GM23338 (cell line): ENCODE data around the gene R3HDM1. TPM values are rescaled to one million over a fixed set of nuclear protein-coding genes. Genes with fewer than 3 reads are reported as not detected.
A peak's percentile ranks its signal among the peaks of the same experiment; 100 is the strongest.

Source experiments
- ATAC-seq: fragments of 200-7000 bp; cut with Tn5 transposase; 3 replicates; pipeline ENCODE4 v1.9.1; 2020
- DNase-seq: peaks from one replicate; pipeline ENCODE4 v3.0.0-alpha.2; 2015; ENCODE audit warnings: low spot score
- H2AFZ ChIP-seq: fragments of 200-600 bp; sonication (generic); 2 replicates; pipeline ENCODE4 v1.8.0; 2016; ENCODE audit warnings: antibody characterized with exemption, mild to moderate bottlenecking, moderate library complexity
- H3F3A ChIP-seq: fragments of 200-600 bp; sonication (generic); replicated peaks from 2 replicates; pipeline ENCODE4 v1.8.0; 2017; ENCODE audit warnings: antibody characterized with exemption, mixed run types, low read depth
- H3K27ac ChIP-seq: fragments of 200-600 bp; sonication (generic); 2 replicates; pipeline ENCODE4 v1.6.1; 2016; ENCODE audit warnings: low read depth
- H3K27me3 ChIP-seq: fragments of 200-600 bp; sonication (generic); 2 replicates; pipeline ENCODE4 v1.8.0; 2016; ENCODE audit warnings: mild to moderate bottlenecking, mixed run types, moderate library complexity; ENCODE audit not compliant: insufficient read depth
- H3K36me3 ChIP-seq: fragments of 200-600 bp; sonication (generic); 2 replicates; pipeline ENCODE4 v1.8.0; 2016; ENCODE audit warnings: mild to moderate bottlenecking; ENCODE audit not compliant: insufficient read depth
- H3K4me1 ChIP-seq: fragments of 200-600 bp; sonication (generic); 2 replicates; pipeline ENCODE4 v1.8.0; 2016; ENCODE audit warnings: mild to moderate bottlenecking, moderate library complexity; ENCODE audit not compliant: insufficient read depth
- H3K4me2 ChIP-seq: fragments of 200-600 bp; sonication (generic); 2 replicates; pipeline ENCODE4 v1.7.1; 2017; ENCODE audit warnings: mixed run types
- H3K4me3 ChIP-seq: fragments of 200-600 bp; sonication (generic); 2 replicates; pipeline ENCODE4 v1.6.1; 2016; ENCODE audit warnings: mixed run types
- H3K79me2 ChIP-seq: fragments of 200-600 bp; sonication (generic); replicated peaks from 2 replicates; pipeline ENCODE4 v1.8.0; 2017; ENCODE audit warnings: mild to moderate bottlenecking; ENCODE audit not compliant: insufficient read depth
- H3K9me2 ChIP-seq: fragments of 200-600 bp; sonication (generic); 2 replicates; pipeline ENCODE4 v1.8.0; 2017; ENCODE audit not compliant: insufficient read depth
- H4K20me1 ChIP-seq: fragments of 200-600 bp; sonication (generic); replicated peaks from 2 replicates; pipeline ENCODE4 v1.8.0; 2017; ENCODE audit warnings: mild to moderate bottlenecking; ENCODE audit not compliant: insufficient read depth
- H3K27ac Mint-ChIP-seq: 2 replicates; pipeline ENCODE4 v1.8.0; 2020; ENCODE audit warnings: inconsistent platforms, mild to moderate bottlenecking, moderate library complexity, mixed read lengths
- H3K27me3 Mint-ChIP-seq: 3 replicates; pipeline ENCODE4 v1.8.0; 2022; ENCODE audit warnings: low read depth, mild to moderate bottlenecking, moderate library complexity, mixed read lengths, inconsistent platforms; ENCODE audit not compliant: insufficient read depth, poor library complexity
- H3K36me3 Mint-ChIP-seq: 3 replicates; pipeline ENCODE4 v1.8.0; 2021; ENCODE audit warnings: low read depth, mild to moderate bottlenecking, inconsistent platforms, moderate library complexity, mixed read lengths
- H3K4me1 Mint-ChIP-seq: 3 replicates; pipeline ENCODE4 v1.8.0; 2020; ENCODE audit warnings: mild to moderate bottlenecking, inconsistent platforms, mixed read lengths
- H3K4me3 Mint-ChIP-seq: 3 replicates; pipeline ENCODE4 v1.8.0; 2021; ENCODE audit warnings: moderate library complexity, mild to moderate bottlenecking, inconsistent platforms, mixed read lengths
- H3K9me3 Mint-ChIP-seq: 3 replicates; pipeline ENCODE4 v1.8.0; 2020; ENCODE audit warnings: moderate library complexity, mild to moderate bottlenecking, inconsistent platforms, mixed read lengths
- CREB1 ChIP-seq: fragments of 250-450 bp; sonication (Bioruptor Pico); IDR thresholded peaks from 2 replicates; pipeline ENCODE4 v1.5.0; 2020; ENCODE audit warnings: low read depth, mild to moderate bottlenecking, moderate library complexity
- CTCF ChIP-seq, 2 experiments: fragments of 200-600 bp in 1 of 2; sonication (generic) in 1 of 2; conservative IDR thresholded peaks; 2 replicates each; pipeline versions ENCODE4 v1.5.1 to v1.6.1; 2016 to 2017; ENCODE audit warnings: antibody characterized with exemption in 2 of 2, low read depth in 2 of 2, mild to moderate bottlenecking in 2 of 2, moderate library complexity in 1 of 2
- ETS1 ChIP-seq: IDR thresholded peaks from 2 replicates; pipeline ENCODE4 v1.6.1; 2016; ENCODE audit warnings: antibody characterized with exemption
- EZH2 ChIP-seq: fragments of 200-600 bp; sonication (generic); IDR thresholded peaks from one replicate; pipeline ENCODE4 v1.8.0; 2017; ENCODE audit warnings: antibody characterized with exemption, mild to moderate bottlenecking, low read depth; ENCODE audit not compliant: unreplicated experiment
- EZH2phosphoT487 ChIP-seq: fragments of 200-600 bp; sonication (generic); IDR thresholded peaks from one replicate; pipeline ENCODE4 v1.8.1; 2018; ENCODE audit warnings: antibody characterized with exemption; ENCODE audit not compliant: unreplicated experiment
- REST ChIP-seq: IDR thresholded peaks from one replicate; pipeline ENCODE4 v1.6.1; 2018; ENCODE audit warnings: antibody characterized with exemption; ENCODE audit not compliant: unreplicated experiment
- STAT1 ChIP-seq: IDR thresholded peaks from one replicate; pipeline ENCODE4 v1.6.1; 2016; ENCODE audit warnings: antibody characterized with exemption; ENCODE audit not compliant: unreplicated experiment
- ZNF114 ChIP-seq: fragments of 250-450 bp; sonication (Bioruptor Pico); IDR thresholded peaks from 2 replicates; pipeline ENCODE4 v1.5.0; 2020; ENCODE audit warnings: mild to moderate bottlenecking, moderate library complexity
- ZNF331 ChIP-seq: fragments of 250-450 bp; sonication (Bioruptor Pico); IDR thresholded peaks from 2 replicates; pipeline ENCODE4 v1.5.0; 2020; ENCODE audit warnings: low read depth, mild to moderate bottlenecking, moderate library complexity
- ZNF462 ChIP-seq: fragments of 250-450 bp; sonication (Bioruptor Pico); IDR thresholded peaks from 2 replicates; pipeline ENCODE4 v1.5.0; 2020; ENCODE audit warnings: mild to moderate bottlenecking, moderate library complexity
- polyA plus RNA-seq: library from polyadenylated mRNA; unstranded; fragments of >200 nt; fragmentation: Nextera tagmentation; extraction: Ambion mirVana; gene quantifications from 2 replicates; pipeline ENCODE4 v1.2.1, GENCODE V29; 2016
- total RNA-seq: library from RNA; depleted of rRNA; stranded (reverse); fragments of >200 nt; shearing (Covaris generic); gene quantifications from 2 replicates; pipeline ENCODE4 v1.2.3, GENCODE V29; 2014

R3HDM1 gene
- total and polyA plus RNA-seq, 2 experiments from 2014 or later, result 63.1 to 88.8 TPM

- TF ChIP-seq STAT1, result no peak
- no peak for TF ChIP-seq ZNF114 (CRISPR knock-in tag)
- TF ChIP-seq ETS1, result no peak
Observed at GRCh38 chr2:135637456-135638087, 106.3 kb downstream of the R3HDM1 start (continued).

DNA sequence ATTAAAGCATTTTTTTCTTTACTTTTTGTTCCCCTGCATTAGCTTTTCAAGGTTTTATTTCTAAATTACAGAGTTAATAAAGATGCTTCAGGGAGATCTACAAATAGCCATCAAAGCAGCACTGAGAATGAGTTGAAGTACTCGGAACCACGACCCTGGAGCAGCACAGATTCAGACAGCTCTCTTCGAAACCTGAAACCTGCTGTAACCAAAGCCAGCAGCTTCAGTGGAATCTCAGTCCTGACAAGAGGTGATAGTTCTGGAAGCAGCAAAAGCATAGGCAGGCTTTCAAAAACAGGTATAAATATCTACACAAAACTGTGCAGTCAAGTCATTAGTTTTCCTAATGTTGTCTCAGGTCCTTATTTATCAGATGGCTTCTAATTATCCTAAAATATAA is 107.5 kb downstream of the R3HDM1 start:
- Histone ChIP-seq H3K9me2 (no peaks in the 10 kb centered on the region), H3K27me3 (no peaks in the 10 kb centered on the region), H3K36me3 (peaks cover 32% of the 10 kb centered on the region), H3K27ac (no peak overlapping the region), H2AFZ (no peak overlapping the region), H3K4me1 (no peaks in the 10 kb centered on the region), H3K4me3 (no peak overlapping the region), H3F3A (no peaks in the 10 kb centered on the region), H4K20me1 (peaks cover 6% of the 10 kb centered on the region; the same call in 1 of the 2 replicates), H3K4me2 (no peak overlapping the region), H3K79me2 (no peaks in the 10 kb centered on the region)
- Mint-ChIP-seq H3K4me3 (no peak overlapping the region), H3K36me3 (peaks cover 31% of the 10 kb centered on the region), H3K27ac (no peak overlapping the region), H3K27me3 (no peaks in the 10 kb centered on the region), H3K9me3 (no peaks in the 10 kb centered on the region), H3K4me1 (no peaks in the 10 kb centered on the region)
- DNase-seq (peak; percentile 12), ATAC-seq (no peak; the same call in 1 of the 3 replicates)
- no peak for TF ChIP-seq ETS1
- no peak for TF ChIP-seq ZNF114 (CRISPR knock-in tag)
- TF ChIP-seq REST, result no peak
- TF ChIP-seq CREB1, result no peak
- no peak for TF ChIP-seq ZNF331 (CRISPR knock-in tag)
- no peak for TF ChIP-seq CTCF (conservative IDR thresholded peaks at IDR 0.05; ENCODE audit: low read depth in 2 of 2)
- TF ChIP-seq EZH2phosphoT487, result no peak
- TF ChIP-seq EZH2, result no peak
- TF ChIP-seq ZNF462 (CRISPR knock-in tag), result no peak
